GM21717 (cell line): ENCODE measurements around the gene EIF6.

Source experiments
- ATAC-seq: cut with Tn5 transposase; IDR thresholded peaks from one replicate; pipeline ENCODE4 v1.9.1; 2021; ENCODE audit warnings: mild to moderate bottlenecking, moderate library complexity; ENCODE audit not compliant: unreplicated experiment

Gene EIF6

DNA sequence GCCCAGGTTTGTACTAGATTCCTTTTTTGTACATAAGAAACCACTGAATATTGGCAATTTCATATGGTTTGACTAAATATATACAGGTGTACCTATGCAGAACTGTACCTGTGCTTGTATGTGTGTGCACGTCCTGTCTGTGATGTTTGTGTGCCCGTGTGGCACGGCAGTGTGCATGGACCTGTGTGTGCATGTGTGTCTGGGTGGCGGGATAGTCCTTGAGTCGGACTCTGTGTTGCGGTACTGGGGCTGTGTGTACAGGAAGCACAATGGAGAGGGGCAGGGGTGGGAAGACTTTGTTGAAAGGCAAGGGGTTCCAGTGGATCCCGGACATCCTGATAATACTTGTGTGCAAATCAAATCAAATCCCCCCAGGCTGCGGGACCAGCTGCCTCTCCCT is 11.1 kb upstream of the EIF6 start:
- ATAC-seq: no peak

DNA sequence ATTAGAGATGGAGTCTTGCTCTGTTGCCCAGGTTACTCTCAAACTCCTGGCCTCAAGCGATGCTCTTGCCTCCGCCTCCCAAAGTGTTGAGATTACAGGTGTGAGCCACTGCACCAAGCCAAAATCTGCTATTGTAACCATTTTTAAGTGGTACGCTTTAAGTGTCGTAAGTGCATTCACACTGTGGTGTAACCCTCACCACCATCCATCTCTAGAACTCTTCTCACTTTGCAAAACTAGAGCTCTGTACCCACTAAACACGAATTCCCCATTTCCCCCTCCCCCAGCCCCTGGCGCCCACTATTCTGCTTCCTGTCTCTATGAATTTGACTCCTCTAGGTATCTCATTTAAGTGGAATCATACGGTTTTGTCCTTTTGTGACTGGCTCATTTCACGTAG is 10.5 kb upstream of the EIF6 start:
- ATAC-seq: no peak

DNA sequence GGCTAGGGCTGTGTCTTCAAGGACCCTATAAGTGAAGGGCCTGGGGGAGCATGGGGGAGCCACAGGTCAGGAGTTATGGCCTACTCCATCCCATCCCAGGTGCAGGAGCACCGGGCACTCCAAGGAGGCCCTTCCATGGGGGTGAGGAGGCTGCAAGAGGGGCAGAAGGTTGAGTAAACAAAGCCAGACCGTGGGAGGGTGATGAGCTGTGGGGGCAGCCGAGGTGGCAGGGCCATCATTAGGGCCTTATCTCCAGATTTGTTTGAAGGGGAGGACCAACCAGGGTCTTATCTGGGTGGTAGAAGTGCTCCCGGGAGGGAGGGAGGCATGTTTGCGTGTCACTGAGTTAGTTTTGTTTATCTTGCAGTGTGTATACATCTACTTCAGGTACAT is 9.7 kb upstream of the EIF6 start:
- no peak for ATAC-seq

DNA sequence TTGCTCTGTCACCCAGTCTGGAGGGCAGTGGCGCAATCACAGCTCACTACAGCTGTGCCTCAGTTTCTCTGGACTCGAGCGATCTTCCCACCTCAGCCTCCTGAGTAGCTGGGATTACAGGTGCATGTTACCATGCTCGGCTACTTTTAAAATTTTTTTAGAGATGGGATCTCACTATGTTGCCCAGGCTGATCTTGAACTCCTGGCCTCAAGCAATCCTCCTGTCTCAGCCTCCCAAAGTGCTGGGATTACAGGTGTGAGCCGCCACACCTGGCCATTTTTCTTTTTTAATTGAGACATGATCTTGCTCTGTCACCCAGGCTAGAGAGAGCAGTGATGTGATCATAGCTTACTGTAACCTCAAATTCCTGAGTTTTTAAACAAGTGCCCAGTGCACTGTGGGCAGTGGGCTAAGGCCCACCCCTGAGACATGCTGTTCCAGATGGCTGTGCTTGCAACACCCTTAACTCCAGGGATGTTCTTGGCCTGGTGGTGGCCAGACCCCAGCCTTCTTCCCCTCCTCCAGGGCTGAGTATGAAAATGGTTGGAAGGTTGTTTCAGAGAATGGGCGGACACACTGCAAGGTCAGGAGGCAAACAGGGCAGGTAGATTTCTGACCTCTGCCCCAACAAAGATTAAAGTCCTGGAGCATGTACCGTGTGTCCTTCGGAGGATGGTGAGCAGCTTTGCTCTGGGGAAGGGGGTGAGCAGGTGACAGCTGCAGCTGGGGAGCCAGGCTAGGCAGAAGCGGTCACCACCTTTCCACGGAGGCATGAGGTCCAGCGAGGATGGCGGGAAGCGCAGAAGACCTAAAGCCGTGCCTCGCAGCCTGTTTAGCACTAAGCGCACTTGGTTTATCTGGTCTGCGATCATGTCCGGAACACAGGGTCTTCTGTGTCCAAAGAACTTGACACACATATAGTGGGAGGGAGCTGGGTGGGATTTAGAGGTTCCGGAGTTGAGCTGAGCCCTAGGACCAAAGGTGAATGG is 9.0 kb upstream of the EIF6 start:
- ATAC-seq: no peak

DNA sequence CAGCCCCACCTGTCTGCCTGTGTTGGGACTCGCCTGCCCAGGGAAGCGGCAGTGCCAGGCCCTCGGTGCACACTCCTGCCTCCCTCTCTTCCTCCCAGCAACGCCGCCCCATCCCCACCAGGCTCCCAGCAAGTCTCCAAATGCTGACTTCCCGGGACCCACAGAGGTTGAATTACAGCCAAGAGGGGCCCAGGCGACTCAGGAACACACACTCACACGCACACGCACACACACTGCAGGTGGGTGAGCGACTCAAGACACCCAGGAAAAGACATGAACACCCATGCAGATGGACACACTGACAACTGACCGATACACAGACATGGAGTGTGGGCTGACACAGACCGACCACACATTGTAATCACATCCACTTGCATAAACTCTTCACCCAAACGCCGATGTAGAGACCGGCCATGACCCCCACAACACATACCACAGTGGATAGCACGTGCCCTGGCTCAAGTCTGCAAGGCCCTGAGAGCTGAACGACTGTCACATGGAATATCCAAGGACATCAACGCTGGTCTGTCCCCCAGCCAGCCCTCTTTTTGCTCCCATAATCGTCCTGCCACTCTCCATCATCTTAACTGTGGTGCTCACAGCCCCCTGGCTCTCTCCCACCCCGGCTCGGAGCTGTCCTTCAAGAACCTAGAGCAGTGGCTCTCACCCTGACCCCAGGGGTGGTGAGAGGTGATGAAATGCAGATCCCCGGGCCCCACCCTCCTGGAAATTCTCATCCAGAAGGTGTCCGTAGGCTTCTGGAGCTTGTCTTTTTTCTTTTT is 8.1 kb upstream of the EIF6 start:
- ATAC-seq: no peak

DNA sequence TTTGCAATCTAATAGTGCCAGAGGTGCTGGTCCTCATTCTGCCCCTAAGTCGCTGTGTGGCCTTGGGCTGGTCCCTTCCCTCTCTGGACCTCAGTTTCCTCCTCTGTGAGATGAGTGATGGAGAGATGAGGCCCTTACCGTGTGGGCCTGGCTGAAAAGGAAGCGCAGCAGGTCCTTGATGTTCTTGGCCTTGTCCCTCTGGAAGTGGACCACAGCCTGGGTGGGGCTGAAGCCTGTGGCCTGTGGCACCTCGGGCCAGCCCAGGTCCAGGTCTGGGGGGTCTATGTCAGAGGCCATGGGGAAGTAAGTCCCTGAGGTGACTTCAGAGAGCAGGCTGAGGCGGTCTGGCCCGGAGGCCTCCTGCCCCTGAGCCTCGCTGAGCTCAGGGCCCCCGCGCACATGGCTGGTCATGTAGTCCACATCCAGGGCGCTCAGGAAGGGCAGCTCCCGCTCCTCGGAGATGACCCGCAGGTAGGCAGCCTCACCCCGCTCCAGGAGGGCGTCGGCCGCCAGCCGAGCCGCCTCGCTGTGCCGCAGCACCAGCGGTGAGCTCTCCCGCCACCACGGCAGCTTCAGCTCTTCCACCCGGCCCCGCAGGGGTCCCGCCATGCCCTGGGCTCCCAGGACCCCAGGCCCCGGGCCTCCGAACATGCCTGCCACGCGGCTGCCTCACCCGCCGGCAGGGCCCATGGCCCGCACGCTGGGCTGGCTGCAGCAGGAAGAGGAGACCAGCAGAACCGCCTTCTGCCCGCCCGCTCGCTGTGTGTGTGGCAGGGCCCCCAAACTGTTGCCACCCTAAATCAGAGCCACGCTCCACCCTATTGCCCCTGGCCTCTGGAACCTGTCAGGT is 7.3 kb upstream of the EIF6 start, which contains the start of gene FAM83C:
TSS of gene FAM83C (minus strand) at position 772 of the 850 bp plus-strand sequence. CDS start at position 651, 121 bp downstream.
- no peak for ATAC-seq

DNA sequence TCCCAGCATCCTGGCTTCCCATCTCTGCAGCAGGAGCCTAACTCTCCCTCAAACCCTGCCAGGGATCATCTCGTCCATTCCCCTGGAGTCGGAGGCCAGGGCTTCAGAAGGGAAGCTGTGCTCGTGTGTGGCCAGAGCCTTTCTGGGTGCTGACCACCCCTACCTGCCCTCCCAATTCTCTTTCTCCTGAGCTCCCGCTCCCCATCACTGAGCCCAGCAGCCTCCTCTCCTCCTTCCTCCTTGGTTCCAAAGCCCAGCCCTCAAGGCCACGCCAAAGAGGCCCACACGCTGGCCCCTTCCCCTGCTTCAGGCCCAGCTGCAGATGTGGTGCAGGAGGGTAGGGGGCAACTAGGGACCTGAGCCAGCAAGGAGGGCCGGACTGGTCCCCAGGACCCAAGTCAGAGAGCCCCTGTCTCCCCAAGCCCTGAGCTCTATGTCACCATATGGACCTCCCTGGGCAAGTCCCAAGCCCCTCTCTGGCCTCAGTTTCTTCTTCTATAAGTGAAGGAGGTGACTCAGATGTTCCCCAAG is 6.4 kb upstream of the EIF6 start:
- ATAC-seq: no peak

DNA sequence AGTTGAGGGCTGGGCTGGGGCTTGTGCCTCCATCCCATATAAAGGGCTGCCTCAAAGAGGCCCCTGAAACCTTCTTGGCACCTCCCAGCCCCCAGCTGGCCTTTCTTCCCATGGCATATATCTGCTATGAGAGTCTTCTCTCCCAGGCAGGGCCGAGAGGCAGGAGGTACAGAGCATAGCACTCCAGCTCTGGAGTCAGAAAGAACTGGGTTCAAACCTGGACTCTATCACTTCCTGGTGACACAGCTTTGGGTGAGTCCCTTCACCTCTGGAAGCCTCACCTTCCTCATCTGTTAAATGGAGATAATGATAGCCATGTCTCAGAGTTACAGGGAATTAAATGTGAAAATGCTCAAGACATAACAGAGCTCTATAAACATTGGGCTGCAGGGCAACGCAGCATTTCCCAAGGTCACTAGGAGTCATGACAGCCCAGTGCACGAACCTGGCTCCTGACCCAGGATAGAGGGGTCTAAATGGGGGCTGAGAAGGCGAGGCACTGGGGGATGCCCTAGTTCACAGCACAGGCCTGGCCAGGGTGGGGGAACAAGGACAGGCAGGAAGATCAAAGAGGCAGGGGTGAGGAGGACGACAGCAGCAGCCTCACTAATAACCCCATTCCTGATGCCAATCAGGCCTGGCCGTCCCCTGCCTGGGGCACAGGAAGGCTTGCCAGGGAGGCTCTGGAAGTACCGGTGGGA is 5.8 kb upstream of the EIF6 start:
- ATAC-seq: no peak

DNA sequence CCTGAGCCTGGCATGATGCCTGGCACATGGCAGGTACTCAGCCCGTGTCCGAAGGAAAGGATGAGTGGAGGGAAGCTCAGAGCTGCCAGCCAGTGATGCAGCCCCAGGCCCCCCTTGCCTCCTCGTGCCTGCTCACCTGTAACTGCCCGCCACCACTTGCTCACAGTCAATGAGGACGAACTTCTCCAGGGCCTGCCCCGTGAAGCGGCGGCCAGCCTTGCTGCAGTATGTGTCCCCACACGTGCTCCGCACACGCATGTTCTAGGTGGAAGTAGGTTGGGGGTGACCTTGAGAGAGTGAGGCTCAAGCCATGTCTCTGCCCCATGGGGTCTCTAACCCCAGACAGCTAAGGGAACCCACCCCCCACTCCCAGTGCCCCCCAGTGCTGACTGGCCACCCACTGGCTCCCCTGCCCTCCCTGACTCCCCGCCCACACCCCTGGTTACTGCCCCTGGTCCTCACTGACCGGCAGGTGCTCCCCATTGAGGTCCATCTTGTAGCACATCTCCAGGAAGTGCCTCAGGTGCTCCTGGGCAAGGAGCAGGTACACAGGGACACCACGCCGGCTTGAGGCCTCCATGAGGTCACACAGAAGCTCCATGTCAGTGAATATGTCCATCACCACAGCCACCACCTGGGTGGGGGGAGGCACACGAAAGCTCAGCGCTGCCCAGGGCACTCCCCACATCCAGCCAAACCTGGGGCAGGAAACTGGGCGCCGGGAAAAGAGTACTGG is 3.9 kb upstream of the EIF6 start:
- ATAC-seq: no peak

DNA sequence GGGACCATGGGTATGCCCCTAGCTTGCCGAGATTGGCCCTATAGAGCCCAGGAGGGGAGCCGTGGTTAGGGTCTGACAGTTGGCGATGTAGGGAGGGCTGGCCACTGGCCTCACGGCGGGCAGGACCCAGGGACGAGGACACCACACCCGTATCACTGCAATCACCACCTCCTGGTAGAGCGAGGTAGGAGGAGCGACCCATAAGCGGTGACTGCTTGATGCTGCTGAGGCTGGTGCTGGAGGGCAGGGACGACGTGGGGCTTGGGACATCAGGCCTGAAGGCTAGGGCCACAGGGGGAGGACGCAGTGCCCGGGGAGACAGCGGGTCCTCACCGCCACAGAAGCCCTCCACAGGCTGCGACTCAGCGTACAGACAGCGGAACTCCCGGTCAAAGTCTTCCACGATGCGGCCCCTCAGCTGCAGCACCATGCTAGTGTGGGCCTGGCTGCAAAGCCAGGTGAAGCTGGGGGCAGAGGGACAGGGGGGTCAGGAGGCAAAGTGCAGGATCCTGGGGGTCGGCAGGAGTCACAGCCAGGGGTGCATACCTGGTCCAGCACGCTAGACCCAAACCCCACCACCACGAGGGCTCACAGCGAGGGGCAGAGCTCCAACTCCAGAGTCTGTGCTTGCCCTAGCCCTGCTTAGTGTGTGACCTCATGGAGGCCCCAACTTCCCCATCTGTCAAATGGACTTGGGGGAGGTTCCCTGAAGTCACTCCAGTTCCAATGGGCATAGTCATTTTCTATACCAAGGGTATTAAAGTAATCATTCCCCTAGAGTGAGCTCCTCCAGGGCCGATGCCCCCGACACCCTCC is 3.1 kb upstream of the EIF6 start:
- no peak for ATAC-seq

DNA sequence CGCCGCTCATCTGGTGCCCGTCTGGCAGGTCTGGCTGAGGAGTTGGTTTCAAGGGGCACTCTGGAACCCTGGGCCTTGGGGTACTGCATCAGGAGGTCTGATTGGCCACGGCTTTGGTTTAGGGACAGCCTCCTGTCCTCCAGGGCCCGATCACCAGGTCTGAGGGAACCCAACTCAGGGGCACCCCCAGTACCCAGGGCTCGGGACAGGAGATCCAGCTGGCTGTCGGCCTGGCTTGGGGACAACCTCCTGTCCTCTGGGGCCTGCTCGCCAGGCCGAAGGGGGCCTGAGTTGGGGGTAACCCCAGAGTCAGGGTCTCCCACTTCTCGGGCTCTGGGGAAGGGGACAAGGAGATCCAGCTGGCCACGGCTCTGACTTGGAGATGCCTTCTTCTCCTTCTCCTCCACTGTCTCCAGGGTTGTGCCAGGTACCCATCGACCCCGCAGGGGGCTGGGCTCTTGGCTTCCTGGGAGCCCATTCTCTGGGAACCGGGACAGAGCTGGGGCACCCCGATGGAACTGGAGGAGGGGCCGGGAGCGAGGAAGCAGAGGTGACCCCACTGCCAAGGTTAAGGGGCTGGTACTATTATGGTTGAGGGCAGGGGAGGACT is 2.4 kb upstream of the EIF6 start:
- no peak for ATAC-seq

DNA sequence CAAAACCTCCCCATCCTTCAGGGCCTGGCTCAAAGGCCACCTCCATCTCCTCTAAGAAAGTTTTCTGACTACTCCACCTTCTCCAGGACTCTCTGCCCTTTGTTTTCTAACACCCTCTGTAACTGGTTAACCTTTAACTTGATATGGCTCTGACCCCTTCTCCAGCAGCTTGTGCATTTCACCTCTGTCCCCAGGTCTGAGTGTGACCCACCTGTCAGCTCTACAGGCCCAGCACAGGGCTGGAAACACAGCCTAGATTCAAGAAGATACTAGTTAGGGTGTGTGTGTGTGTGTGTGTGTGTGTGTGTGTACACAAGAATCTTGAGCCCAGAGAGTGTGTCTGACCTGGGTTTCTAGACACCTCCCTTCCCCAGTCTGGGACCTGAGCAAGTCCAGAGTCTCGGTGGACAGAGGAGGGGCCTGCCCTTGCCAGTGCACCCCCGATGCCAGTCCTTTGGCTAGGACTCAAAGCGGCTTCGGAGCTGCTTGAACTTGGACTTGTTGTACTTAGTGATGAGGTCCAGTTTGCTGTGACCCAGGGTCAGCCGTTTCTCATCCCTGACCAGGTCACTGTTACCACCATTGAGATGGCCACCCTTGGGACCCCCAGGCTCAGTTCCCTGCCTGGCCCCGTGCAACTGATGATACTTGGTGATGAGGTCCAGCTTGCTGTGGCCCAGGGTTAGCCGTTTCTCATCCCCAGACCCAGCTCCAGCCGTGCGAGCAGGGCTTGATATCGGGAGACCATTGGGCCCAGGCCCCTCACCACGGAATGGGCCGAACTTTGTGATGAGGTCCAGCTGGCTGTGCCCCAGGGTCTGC is 1.7 kb upstream of the EIF6 start:
- no peak for ATAC-seq

DNA sequence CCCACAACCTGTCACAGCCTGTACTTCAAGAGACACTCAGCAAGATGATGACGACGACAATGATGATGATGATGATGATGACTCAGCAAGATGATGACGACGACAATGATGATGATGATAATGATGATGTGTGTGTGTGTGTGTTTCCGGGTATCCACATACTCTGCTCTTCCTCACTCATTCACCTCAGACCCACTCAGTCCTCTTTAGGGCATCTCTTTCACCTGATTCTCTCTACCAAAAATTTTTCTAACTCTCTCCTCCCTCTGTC is 1.2 kb upstream of the EIF6 start:
- no peak for ATAC-seq

DNA sequence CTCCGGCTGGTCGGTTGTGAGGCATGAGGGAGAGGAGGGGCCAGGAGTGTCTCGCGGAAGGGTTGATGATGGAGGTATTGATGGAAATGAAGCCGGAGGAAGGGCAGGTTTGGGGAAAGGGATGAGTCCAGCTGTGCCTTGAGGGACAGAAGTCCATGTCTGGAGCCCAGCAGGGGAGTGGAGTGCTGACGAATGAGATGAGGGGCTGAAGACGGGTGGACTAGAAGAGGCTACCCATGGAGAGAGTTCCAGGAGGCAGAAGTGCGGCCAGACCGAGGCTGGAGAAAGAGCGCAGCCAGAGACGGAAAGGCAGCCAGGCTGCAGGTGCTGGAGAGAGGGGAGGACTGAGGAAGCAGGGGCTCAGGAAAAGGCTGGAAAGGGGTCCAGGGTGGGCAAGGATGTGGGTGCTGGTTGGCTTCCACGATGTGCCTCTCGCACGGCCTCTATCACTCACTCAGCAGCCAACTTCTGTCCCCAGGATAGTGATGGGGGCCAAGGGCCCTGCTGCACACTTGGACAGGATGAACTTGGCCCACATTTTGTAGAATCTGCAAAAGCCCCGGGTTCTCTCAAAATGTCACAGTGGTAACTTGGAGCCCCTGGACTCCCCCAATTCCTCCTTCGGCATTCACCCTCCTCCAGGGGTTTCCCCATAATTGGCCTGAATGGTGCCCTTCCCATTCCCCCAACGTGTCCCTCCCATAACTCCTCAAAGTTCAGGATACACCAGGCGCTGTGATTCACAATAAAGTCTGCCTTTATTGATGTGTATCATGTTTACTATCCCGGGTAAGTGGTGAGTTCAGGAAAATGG is 627 bp upstream of the EIF6 start:
- ATAC-seq: no peak

DNA sequence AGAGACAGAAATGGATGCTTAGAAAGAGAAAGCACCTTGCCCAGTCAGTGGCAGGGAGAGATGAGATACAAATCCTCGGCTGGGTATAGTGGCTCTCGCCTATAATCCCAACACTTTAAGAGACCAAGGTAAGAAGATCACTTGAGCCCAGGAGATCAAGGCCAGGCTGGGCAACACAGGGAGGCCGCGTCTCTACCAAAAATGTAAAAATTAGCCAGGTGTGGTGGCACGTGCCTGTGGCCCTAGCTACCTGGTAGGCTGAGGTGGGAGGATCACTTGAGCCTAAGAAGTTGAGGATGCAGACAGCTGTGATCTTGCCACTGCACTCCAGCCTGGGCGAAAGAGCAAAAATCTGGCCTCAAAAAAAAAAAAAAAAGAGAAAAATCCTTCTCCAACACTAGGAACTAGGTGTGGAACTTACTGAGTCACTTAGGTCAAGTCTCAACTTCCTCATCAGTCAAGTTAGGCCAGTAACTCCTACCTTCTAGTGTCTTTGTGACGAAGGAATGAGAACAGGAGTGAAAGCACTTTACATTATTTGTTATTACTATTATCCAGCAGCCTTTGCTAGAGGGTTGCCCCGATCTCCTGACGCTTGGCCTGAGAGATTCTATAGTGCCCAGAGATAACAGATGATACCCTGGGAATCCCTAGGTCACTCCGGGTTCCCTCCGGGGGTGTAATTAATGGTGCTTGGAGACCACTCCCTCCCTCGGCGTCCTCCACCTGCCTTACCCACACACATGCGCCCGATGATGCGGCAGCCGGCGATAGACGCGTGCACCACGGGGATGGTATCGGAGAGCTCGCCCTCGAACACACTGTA is 918 bp downstream of the EIF6 start:
- ATAC-seq: no peak
